Calu3 (cell line): ENCODE results near the gene PPP1R14D. TPM values are rescaled to one million over a fixed set of nuclear protein-coding genes. Genes with fewer than 3 reads are reported as not detected.

Source experiments
- BruUV-seq: library from RNA; stranded (reverse); fragments of 400-500 nt; replicated peaks from 2 replicates; lab custom pipeline; 2021; lab: Mats Ljungman, UMichigan
- CTCF ChIA-PET: fragments of 300-600 bp; sonication (Branson Sonifier 250); formaldehyde crosslinking; loops from one replicate; lab custom pipeline; 2022; ENCODE audit warnings: antibody characterized with exemption; lab: Charles Lee
- DNase-seq: peaks from one replicate; pipeline ENCODE4 v3.0.0; 2022
- H3K27ac Mint-ChIP-seq: one replicate; pipeline ENCODE4 v1.8.0; 2022; ENCODE audit warnings: mixed read lengths; ENCODE audit not compliant: unreplicated experiment
- H3K27me3 Mint-ChIP-seq: one replicate; pipeline ENCODE4 v1.8.0; 2022; ENCODE audit warnings: mixed read lengths; ENCODE audit not compliant: unreplicated experiment
- H3K36me3 Mint-ChIP-seq: one replicate; pipeline ENCODE4 v1.8.0; 2022; ENCODE audit warnings: mild to moderate bottlenecking, moderate library complexity, mixed read lengths; ENCODE audit not compliant: insufficient read depth, unreplicated experiment
- H3K4me1 Mint-ChIP-seq: one replicate; pipeline ENCODE4 v1.8.0; 2022; ENCODE audit warnings: mild to moderate bottlenecking, low read depth, mixed read lengths; ENCODE audit not compliant: unreplicated experiment
- H3K4me3 Mint-ChIP-seq: one replicate; pipeline ENCODE4 v1.8.0; 2022; ENCODE audit warnings: mild to moderate bottlenecking, low read depth, moderate library complexity, mixed read lengths; ENCODE audit not compliant: unreplicated experiment
- H3K9me3 Mint-ChIP-seq: one replicate; pipeline ENCODE4 v1.8.0; 2022; ENCODE audit warnings: low read depth, mixed read lengths; ENCODE audit not compliant: unreplicated experiment
- CTCF ChIP-seq: fragments of 200-600 bp; IDR thresholded peaks from one replicate; pipeline ENCODE4 v1.8.0; 2022; ENCODE audit warnings: antibody characterized with exemption; ENCODE audit not compliant: unreplicated experiment
- intact Hi-C: fragments of 100-400 bp; cut with micrococcal nuclease; formaldehyde crosslinking; loops from one replicate; pipeline ENCODE4 v1.10.0; 2022; ENCODE audit not compliant: unreplicated experiment
- total RNA-seq: library from RNA; stranded (reverse); gene quantifications from 2 replicates; pipeline ENCODE4 v1.2.3, GENCODE V29; 2022

Gene PPP1R14D
- total RNA-seq, 1 experiment from 2014 or later = 1.7 TPM

GRCh38 chr15:40873694-40874561 lies 45.4 kb upstream of the PPP1R14D start, which contains the start of gene RHOV:
RHOV (minus strand) TSS chr15:40874234; CDS start chr15:40874139, 95 bp downstream.
- TF ChIP-seq CTCF = no peak
- DNase-seq = peak; percentile 87
- H3K27ac Mint-ChIP-seq = no peak within 1 kb of the TSS
- CTCF ChIA-PET = interaction anchor here (0.5 to 5.4 kb wide), 10 partner anchors 11 to 563 kb away, joined by 3 to 73 read pairs (median 6); partner anchors contain the start of genes RAD51 and VPS18
- BruUV-seq = no TSS peak
- no peaks in the 10 kb centered on the region for H3K27me3 Mint-ChIP-seq
- no peaks in the 10 kb centered on the region for H3K9me3 Mint-ChIP-seq
- intact Hi-C loops = no loop called here
- peak within 1 kb of the TSS; percentile 71 for H3K4me3 Mint-ChIP-seq
- H3K36me3 Mint-ChIP-seq = peaks cover 27% of the 10 kb centered on the region
- peaks cover 34% of the 10 kb centered on the region for H3K4me1 Mint-ChIP-seq

- no peaks in the 10 kb centered on the region for H3K9me3 Mint-ChIP-seq
- CTCF ChIA-PET = interaction anchor here (0.5 to 5.4 kb wide), 10 partner anchors 10 to 562 kb away, joined by 4 to 73 read pairs (median 6); partner anchors contain the start of genes RAD51 and VPS18
- intact Hi-C loops = no loop called here
- peaks cover 27% of the 10 kb centered on the region for H3K36me3 Mint-ChIP-seq
- H3K4me3 Mint-ChIP-seq = peak overlapping the region; percentile 71
- no peaks in the 10 kb centered on the region for H3K27me3 Mint-ChIP-seq
- no peak for TF ChIP-seq CTCF
- peak overlapping the region; percentile 52 for H3K27ac Mint-ChIP-seq
- peaks cover 34% of the 10 kb centered on the region for H3K4me1 Mint-ChIP-seq
- TSS peak; percentile 66 for BruUV-seq
- DNase-seq = no peak
These were observed 44.5 kb upstream of the PPP1R14D start for GRCh38 chr15:40872791-40873693.

GRCh38 chr15:40871749-40872617 lies 43.5 kb upstream of the PPP1R14D start:
- H3K9me3 Mint-ChIP-seq = no peaks in the 10 kb centered on the region
- intact Hi-C loops = no loop called here
- peak overlapping the region; percentile 52 for H3K27ac Mint-ChIP-seq
- H3K27me3 Mint-ChIP-seq = no peaks in the 10 kb centered on the region
- CTCF ChIA-PET = interaction anchor here (0.6 to 5.4 kb wide), 5 partner anchors 10 to 162 kb away, joined by 3 to 73 read pairs (median 4); partner anchors contain the start of gene CHAC1
- no peak for TF ChIP-seq CTCF
- peak; percentile 72 for DNase-seq
- peaks cover 34% of the 10 kb centered on the region for H3K4me1 Mint-ChIP-seq
- no TSS peak for BruUV-seq
- H3K4me3 Mint-ChIP-seq = peak overlapping the region; percentile 37
- H3K36me3 Mint-ChIP-seq = peaks cover 27% of the 10 kb centered on the region
